Trophoblast cell (in vitro differentiated cells and primary cell): ENCODE measurements around the gene HSP90AB1.

Experiments used
- DNase-seq, 2 donors: peaks; one replicate each; pipeline ENCODE4 v3.0.0-alpha.2; 2016
- H2AFZ ChIP-seq: 2 replicates; pipeline ENCODE4 v1.6.1; 2013; ENCODE audit warnings: low read length, moderate library complexity, mild to moderate bottlenecking; ENCODE audit not compliant: insufficient read depth, poor library complexity
- H2AK5ac ChIP-seq: 2 replicates; pipeline ENCODE4 v1.6.1; 2013; ENCODE audit warnings: mild to moderate bottlenecking, low read length
- H2BK120ac ChIP-seq: 2 replicates; pipeline ENCODE4 v1.6.1; 2013; ENCODE audit warnings: low read length, mild to moderate bottlenecking, moderate library complexity; ENCODE audit not compliant: insufficient read depth, poor library complexity
- H2BK12ac ChIP-seq: 2 replicates; pipeline ENCODE4 v1.6.1; 2013; ENCODE audit warnings: mild to moderate bottlenecking, low read length, moderate library complexity
- H2BK5ac ChIP-seq: 2 replicates; pipeline ENCODE4 v1.6.1; 2013; ENCODE audit warnings: low read length, low read depth, moderate library complexity, mild to moderate bottlenecking; ENCODE audit not compliant: poor library complexity
- H3K14ac ChIP-seq: 2 replicates; pipeline ENCODE4 v1.6.1; 2013; ENCODE audit warnings: mild to moderate bottlenecking, low read length
- H3K18ac ChIP-seq: 2 replicates; pipeline ENCODE4 v1.6.1; 2013; ENCODE audit warnings: mild to moderate bottlenecking, low read length
- H3K23ac ChIP-seq: 2 replicates; pipeline ENCODE4 v1.6.1; 2013; ENCODE audit warnings: low read length
- H3K27ac ChIP-seq: 2 replicates; pipeline ENCODE4 v1.5.1; 2013; ENCODE audit warnings: low read depth, mild to moderate bottlenecking, inconsistent platforms, low read length, moderate library complexity
- H3K27me3 ChIP-seq: 2 replicates; pipeline ENCODE4 v1.6.1; 2013; ENCODE audit warnings: inconsistent platforms, mild to moderate bottlenecking, low read length, moderate library complexity; ENCODE audit not compliant: insufficient read depth
- H3K36me3 ChIP-seq, 2 experiments: 1 replicate in 1 of 2; 2 replicates in 1 of 2; pipeline ENCODE4 v1.6.1; 2013; ENCODE audit warnings: low read length in 2 of 2, mild to moderate bottlenecking in 2 of 2, moderate library complexity in 1 of 2; ENCODE audit not compliant: insufficient read depth in 2 of 2, control insufficient read depth in 1 of 2
- H3K4ac ChIP-seq: 2 replicates; pipeline ENCODE4 v1.6.1; 2013; ENCODE audit warnings: low read depth, mild to moderate bottlenecking, low read length, moderate library complexity
- H3K4me1 ChIP-seq, 2 experiments: 1 replicate in 1 of 2; 2 replicates in 1 of 2; pipeline ENCODE4 v1.6.1; 2013; ENCODE audit warnings: low read length in 2 of 2, mild to moderate bottlenecking in 2 of 2, moderate library complexity in 1 of 2; ENCODE audit not compliant: insufficient read depth in 2 of 2, control insufficient read depth in 1 of 2
- H3K4me2 ChIP-seq: 2 replicates; pipeline ENCODE4 v1.6.1; 2013; ENCODE audit warnings: inconsistent platforms, mild to moderate bottlenecking, low read length, moderate library complexity
- H3K4me3 ChIP-seq: 2 replicates; pipeline ENCODE4 v1.5.1; 2013; ENCODE audit warnings: mild to moderate bottlenecking, low read depth, low read length, inconsistent platforms
- H3K79me1 ChIP-seq: one replicate; pipeline ENCODE4 v1.6.1; 2013; ENCODE audit warnings: low read length
- H3K79me2 ChIP-seq: 2 replicates; pipeline ENCODE4 v1.6.1; 2013; ENCODE audit warnings: low read length, mild to moderate bottlenecking; ENCODE audit not compliant: control insufficient read depth, insufficient read depth, poor library complexity
- H3K9ac ChIP-seq: 2 replicates; pipeline ENCODE4 v1.6.1; 2013; ENCODE audit warnings: mild to moderate bottlenecking, low read length
- H3K9me3 ChIP-seq: 2 replicates; pipeline ENCODE4 v1.6.1; 2013; ENCODE audit warnings: low read depth, mild to moderate bottlenecking, control low read depth, inconsistent platforms, low read length; ENCODE audit not compliant: insufficient read depth
- H4K12ac ChIP-seq: 2 replicates; pipeline ENCODE4 v1.6.1; 2013; ENCODE audit warnings: low read depth, mild to moderate bottlenecking, low read length, moderate library complexity
- H4K8ac ChIP-seq: 2 replicates; pipeline ENCODE4 v1.6.1; 2013; ENCODE audit warnings: low read depth, mild to moderate bottlenecking, low read length, moderate library complexity
- H4K91ac ChIP-seq: one replicate; pipeline ENCODE4 v1.6.1; 2013; ENCODE audit warnings: low read depth, mild to moderate bottlenecking, low read length, moderate library complexity
- WGBS: extraction: QIAGEN DNeasy Blood & Tissue Kit; methylation state at CpG from one replicate; pipeline ENCODE4 v1.1.7; 2013; ENCODE audit warnings: missing lambda C conversion rate; ENCODE audit not compliant: insufficient read length, insufficient coverage; ENCODE audit errors: extremely low coverage; 5-methylcytosine and 5-hydroxymethylcytosine counted together

HSP90AB1 gene

GRCh38 chr6:44271406-44271723 is 24.5 kb downstream of the HSP90AB1 start:
- DNase-seq: no peak
- no peak overlapping the region for H4K91ac ChIP-seq
- H3K18ac ChIP-seq: no peak overlapping the region
- no peak overlapping the region for H3K4me3 ChIP-seq
- H2BK12ac ChIP-seq: no peak overlapping the region
- no peak overlapping the region for H2AK5ac ChIP-seq
- no peak overlapping the region for H4K12ac ChIP-seq
- H3K36me3 ChIP-seq: no peaks in the 10 kb centered on the region
- H3K14ac ChIP-seq: no peak overlapping the region
- H4K8ac ChIP-seq: no peak overlapping the region
- no peaks in the 10 kb centered on the region for H3K79me1 ChIP-seq
- no peak overlapping the region for H3K4me2 ChIP-seq
- H2BK120ac ChIP-seq: no peak overlapping the region
- no peaks in the 10 kb centered on the region for H3K4me1 ChIP-seq
- H3K27ac ChIP-seq: no peak overlapping the region
- no peaks in the 10 kb centered on the region for H3K9me3 ChIP-seq
- no peak overlapping the region for H3K23ac ChIP-seq
- WGBS: no CpG with 5 or more reads among the region's 6 CpGs
- no peak overlapping the region for H3K9ac ChIP-seq
- no peak overlapping the region for H2AFZ ChIP-seq
- no peak overlapping the region for H3K4ac ChIP-seq
- H2BK5ac ChIP-seq: no peak overlapping the region
- H3K27me3 ChIP-seq: peaks cover 29% of the 10 kb centered on the region
- H3K79me2 ChIP-seq: no peaks in the 10 kb centered on the region

GRCh38 chr6:44271914-44272313 is 25.0 kb downstream of the HSP90AB1 start:
- Histone ChIP-seq H3K79me1 (no peaks in the 10 kb centered on the region), H3K4me1 (no peaks in the 10 kb centered on the region), H2AK5ac (no peak overlapping the region), H3K4me2 (no peak overlapping the region), H2BK120ac (no peak overlapping the region), H3K36me3 (no peaks in the 10 kb centered on the region), H2AFZ (no peak overlapping the region), H3K27me3 (peaks cover 29% of the 10 kb centered on the region), H3K27ac (no peak overlapping the region), H3K9me3 (no peaks in the 10 kb centered on the region), H3K14ac (no peak overlapping the region), H3K23ac (no peak overlapping the region), H3K79me2 (no peaks in the 10 kb centered on the region), H2BK12ac (no peak overlapping the region), H4K12ac (no peak overlapping the region), H4K8ac (no peak overlapping the region), H3K4ac (no peak overlapping the region), H3K4me3 (no peak overlapping the region), H4K91ac (no peak overlapping the region), H3K18ac (no peak overlapping the region), H3K9ac (no peak overlapping the region), H2BK5ac (no peak overlapping the region)
- DNase-seq: no peak
- WGBS: no CpG with 5 or more reads among the region's 3 CpGs

GRCh38 chr6:44272529-44272928 is 25.6 kb downstream of the HSP90AB1 start:
- no peaks in the 10 kb centered on the region for H3K4me1 ChIP-seq
- no peaks in the 10 kb centered on the region for H3K79me1 ChIP-seq
- no peaks in the 10 kb centered on the region for H3K79me2 ChIP-seq
- H2BK12ac ChIP-seq: no peak overlapping the region
- no peak overlapping the region for H2BK120ac ChIP-seq
- WGBS: no CpG with 5 or more reads among the region's 3 CpGs
- no peaks in the 10 kb centered on the region for H3K36me3 ChIP-seq
- H3K4ac ChIP-seq: no peak overlapping the region
- H3K18ac ChIP-seq: no peak overlapping the region
- H4K91ac ChIP-seq: no peak overlapping the region
- H3K9ac ChIP-seq: no peak overlapping the region
- no peak overlapping the region for H4K8ac ChIP-seq
- H3K23ac ChIP-seq: no peak overlapping the region
- H3K27ac ChIP-seq: no peak overlapping the region
- no peak overlapping the region for H3K14ac ChIP-seq
- no peak for DNase-seq
- H3K4me2 ChIP-seq: no peak overlapping the region
- H3K9me3 ChIP-seq: no peaks in the 10 kb centered on the region
- no peak overlapping the region for H2AFZ ChIP-seq
- H3K27me3 ChIP-seq: peaks cover 29% of the 10 kb centered on the region
- H4K12ac ChIP-seq: no peak overlapping the region
- H3K4me3 ChIP-seq: no peak overlapping the region
- no peak overlapping the region for H2AK5ac ChIP-seq
- H2BK5ac ChIP-seq: no peak overlapping the region

GRCh38 chr6:44272999-44273566 is 26.2 kb downstream of the HSP90AB1 start:
- no peaks in the 10 kb centered on the region for H3K79me1 ChIP-seq
- no peak overlapping the region for H3K18ac ChIP-seq
- no peak overlapping the region for H4K91ac ChIP-seq
- no peak overlapping the region for H3K14ac ChIP-seq
- peaks cover 29% of the 10 kb centered on the region for H3K27me3 ChIP-seq
- no peaks in the 10 kb centered on the region for H3K4me1 ChIP-seq
- H2BK120ac ChIP-seq: no peak overlapping the region
- no peak overlapping the region for H2BK5ac ChIP-seq
- H3K4me3 ChIP-seq: no peak overlapping the region
- H3K79me2 ChIP-seq: no peaks in the 10 kb centered on the region
- H3K27ac ChIP-seq: no peak overlapping the region
- DNase-seq: peak in 1 of 2 donors; percentile 47
- H2AFZ ChIP-seq: no peak overlapping the region
- no peak overlapping the region for H4K12ac ChIP-seq
- no peak overlapping the region for H3K9ac ChIP-seq
- no peak overlapping the region for H2AK5ac ChIP-seq
- H2BK12ac ChIP-seq: no peak overlapping the region
- no peaks in the 10 kb centered on the region for H3K36me3 ChIP-seq
- H3K23ac ChIP-seq: no peak overlapping the region
- no peak overlapping the region for H3K4ac ChIP-seq
- no peaks in the 10 kb centered on the region for H3K9me3 ChIP-seq
- no peak overlapping the region for H3K4me2 ChIP-seq
- no peak overlapping the region for H4K8ac ChIP-seq
- WGBS: no CpG with 5 or more reads among the region's 23 CpGs
